ENCODE results near the gene KRT33B.
"Not testable (repeated sequence)": the region's sequence is repeated elsewhere in the genome, so short reads cannot be mapped to it uniquely, and the experiment has no call there.

KRT33B gene

GRCh38 chr17:41347869-41348760 is 21.5 kb downstream of the KRT33B start:
- H3K27ac ChIP-seq (ENCODE audit: low read depth, low read length), result no peak overlapping the region
- TF ChIP-seq EZH2phosphoT487 (conservative IDR thresholded peaks at IDR 0.05; ENCODE audit: low read length) (no peak), CTCF (IDR thresholded peaks at IDR 0.05; ENCODE audit: insufficient read depth, low read length, poor library complexity, severe bottlenecking) (no peak)
- no peaks in the 10 kb centered on the region for H3K9me2 ChIP-seq (replicated peaks; ENCODE audit: insufficient read depth, low read length)
- no peaks in the 10 kb centered on the region for H3K27me3 ChIP-seq (ENCODE audit: low read length)
- no peaks in the 10 kb centered on the region for H4K20me1 ChIP-seq (ENCODE audit: low read depth, low read length)
- no peaks in the 10 kb centered on the region for H3K79me2 ChIP-seq (ENCODE audit: insufficient read depth, low read length)
- no peaks in the 10 kb centered on the region for H3F3A ChIP-seq (ENCODE audit: insufficient read depth)
- H3K4me3 ChIP-seq (ENCODE audit: insufficient read depth, low read length, poor library complexity, severe bottlenecking), result no peak overlapping the region
- no peak overlapping the region for H2AFZ ChIP-seq (ENCODE audit: low read depth, low read length, severe bottlenecking)
- H3K9ac ChIP-seq (ENCODE audit: low read length), result no peak overlapping the region
- H3K4me2 ChIP-seq (ENCODE audit: low read depth, low read length, poor library complexity, severe bottlenecking), result no peak overlapping the region
- no peaks in the 10 kb centered on the region for H3K9me3 ChIP-seq (ENCODE audit: insufficient read depth, low read length)
- no peaks in the 10 kb centered on the region for H3K36me3 ChIP-seq (ENCODE audit: low read length)

GRCh38 chr17:41346421-41346820 is 23.2 kb downstream of the KRT33B start:
- not testable (repeated sequence) for H3K9me2 ChIP-seq (replicated peaks; ENCODE audit: insufficient read depth, low read length); H3K27ac ChIP-seq (ENCODE audit: low read depth, low read length); H2AFZ ChIP-seq (ENCODE audit: low read depth, low read length, severe bottlenecking); H3K4me2 ChIP-seq (ENCODE audit: low read depth, low read length, poor library complexity, severe bottlenecking); H3K9me3 ChIP-seq (ENCODE audit: insufficient read depth, low read length); H4K20me1 ChIP-seq (ENCODE audit: low read depth, low read length); H3K79me2 ChIP-seq (ENCODE audit: insufficient read depth, low read length); H3K9ac ChIP-seq (ENCODE audit: low read length); H3K27me3 ChIP-seq (ENCODE audit: low read length); H3F3A ChIP-seq (ENCODE audit: insufficient read depth); H3K36me3 ChIP-seq (ENCODE audit: low read length); H3K4me3 ChIP-seq (ENCODE audit: insufficient read depth, low read length, poor library complexity, severe bottlenecking)

GRCh38 chr17:41345992-41346391 is 23.6 kb downstream of the KRT33B start:
- no peak overlapping the region for H3K9ac ChIP-seq (ENCODE audit: low read length)
- no peaks in the 10 kb centered on the region for H3K27me3 ChIP-seq (ENCODE audit: low read length)
- no peak overlapping the region for H2AFZ ChIP-seq (ENCODE audit: low read depth, low read length, severe bottlenecking)

More at GRCh38 chr17:41345992-41346391, 23.6 kb downstream of the KRT33B start:
- no peaks in the 10 kb centered on the region for H3F3A ChIP-seq (ENCODE audit: insufficient read depth)
- no peak overlapping the region for H3K4me2 ChIP-seq (ENCODE audit: low read depth, low read length, poor library complexity, severe bottlenecking)
- H3K36me3 ChIP-seq (ENCODE audit: low read length), result no peaks in the 10 kb centered on the region
- no peaks in the 10 kb centered on the region for H3K79me2 ChIP-seq (ENCODE audit: insufficient read depth, low read length)
- H4K20me1 ChIP-seq (ENCODE audit: low read depth, low read length), result no peaks in the 10 kb centered on the region
- TF ChIP-seq EZH2phosphoT487 (conservative IDR thresholded peaks at IDR 0.05; ENCODE audit: low read length), result no peak
- TF ChIP-seq CTCF (IDR thresholded peaks at IDR 0.05; ENCODE audit: insufficient read depth, low read length, poor library complexity, severe bottlenecking), result no peak
- no peaks in the 10 kb centered on the region for H3K9me3 ChIP-seq (ENCODE audit: insufficient read depth, low read length)
- H3K27ac ChIP-seq (ENCODE audit: low read depth, low read length), result no peak overlapping the region
- no peak overlapping the region for H3K4me3 ChIP-seq (ENCODE audit: insufficient read depth, low read length, poor library complexity, severe bottlenecking)
- H3K9me2 ChIP-seq (replicated peaks; ENCODE audit: insufficient read depth, low read length), result no peaks in the 10 kb centered on the region

Data from SU-DHL-6 (cell line).